Liver (tissue), 9 donors: ENCODE results near the gene FN3K. TPM values are rescaled to one million over a fixed set of nuclear protein-coding genes. Genes with fewer than 3 reads are reported as not detected.

Experiments
- DNase-seq: peaks from one replicate; pipeline ENCODE4 v3.0.0-alpha.2; 2017; ENCODE audit warnings: low spot score
- H3K27ac ChIP-seq, 2 donors: one replicate each; pipeline ENCODE4 v1.7.0; 2013; ENCODE audit warnings: inconsistent platforms in 2 of 2, low read length in 2 of 2, control low read depth in 1 of 2, low read depth in 1 of 2, mild to moderate bottlenecking in 1 of 2
- H3K27me3 ChIP-seq, 4 donors: one replicate each; pipeline versions ENCODE4 v1.6.1 to v1.7.0; 2013; ENCODE audit warnings: low read length in 3 of 4, inconsistent platforms in 1 of 4, mild to moderate bottlenecking in 1 of 4, moderate library complexity in 1 of 4; ENCODE audit not compliant: control insufficient read depth in 4 of 4, insufficient read depth in 4 of 4
- H3K36me3 ChIP-seq, 4 donors: one replicate each; pipeline versions ENCODE4 v1.6.1 to v1.7.0; 2013; ENCODE audit warnings: low read length in 3 of 4, mild to moderate bottlenecking in 3 of 4, low read depth in 1 of 4, moderate library complexity in 1 of 4; ENCODE audit not compliant: control insufficient read depth in 4 of 4, insufficient read depth in 3 of 4
- H3K4me1 ChIP-seq, 4 donors: one replicate each; pipeline versions ENCODE4 v1.6.1 to v1.7.0; 2013; ENCODE audit warnings: low read length in 3 of 4, mild to moderate bottlenecking in 3 of 4, moderate library complexity in 1 of 4; ENCODE audit not compliant: control insufficient read depth in 4 of 4, insufficient read depth in 4 of 4
- H3K4me3 ChIP-seq, 3 donors: one replicate each; pipeline versions ENCODE4 v1.6.1 to v1.7.0; 2013; ENCODE audit warnings: low read length in 3 of 3, control low read depth in 1 of 3, low read depth in 1 of 3, mild to moderate bottlenecking in 1 of 3
- H3K9ac ChIP-seq, 2 donors: one replicate each; pipeline ENCODE4 v1.7.0; 2013; ENCODE audit warnings: low read length in 2 of 2, mild to moderate bottlenecking in 2 of 2, moderate library complexity in 2 of 2, control low read depth in 1 of 2, low read depth in 1 of 2
- H3K9me3 ChIP-seq, 4 donors: one replicate each; pipeline versions ENCODE4 v1.6.1 to v1.7.0; 2013; ENCODE audit warnings: low read length in 3 of 4; ENCODE audit not compliant: control insufficient read depth in 4 of 4
- ATF3 ChIP-seq: IDR thresholded peaks from 2 replicates; pipeline ENCODE4 v1.6.1; 2016; ENCODE audit warnings: antibody characterized with exemption
- CTCF ChIP-seq: fragments of 150-350 bp; IDR thresholded peaks from 2 replicates; pipeline ENCODE4 v1.5.1; 2017; ENCODE audit warnings: improper control_type of control experiment, low read depth, low read length; ENCODE audit not compliant: missing input control
- EGR1 ChIP-seq, 2 donors: IDR thresholded peaks; 2 replicates each; pipeline ENCODE4 v1.6.1; 2016 to 2018; ENCODE audit warnings: antibody characterized with exemption in 2 of 2, low read depth in 2 of 2
- FOXA1 ChIP-seq: IDR thresholded peaks from 2 replicates; pipeline ENCODE4 v1.6.1; 2016; ENCODE audit warnings: antibody characterized with exemption
- FOXA2 ChIP-seq: IDR thresholded peaks from 2 replicates; pipeline ENCODE4 v1.6.1; 2016; ENCODE audit warnings: antibody characterized with exemption
- GABPA ChIP-seq, 2 donors: IDR thresholded peaks in 1 of 2; conservative IDR thresholded peaks in 1 of 2; 2 replicates each; pipeline ENCODE4 v1.6.1; 2016; ENCODE audit warnings: antibody characterized with exemption in 2 of 2, mild to moderate bottlenecking in 1 of 2, moderate library complexity in 1 of 2
- HNF4A ChIP-seq, 2 donors: conservative IDR thresholded peaks; 2 replicates each; pipeline ENCODE4 v1.6.1; 2016; ENCODE audit warnings: antibody characterized with exemption in 2 of 2, mild to moderate bottlenecking in 2 of 2
- HNF4G ChIP-seq: IDR thresholded peaks from 2 replicates; pipeline ENCODE4 v1.6.1; 2016; ENCODE audit warnings: antibody characterized with exemption
- JUND ChIP-seq, 2 donors: IDR thresholded peaks; 2 replicates each; pipeline ENCODE4 v1.6.1; 2016; ENCODE audit warnings: antibody characterized with exemption in 2 of 2
- MAX ChIP-seq: IDR thresholded peaks from 2 replicates; pipeline ENCODE4 v1.6.1; 2016; ENCODE audit warnings: antibody characterized with exemption
- NR2F2 ChIP-seq: IDR thresholded peaks from 2 replicates; pipeline ENCODE4 v1.6.1; 2016; ENCODE audit warnings: antibody characterized with exemption
- RAD21 ChIP-seq, 2 donors: IDR thresholded peaks; 2 replicates each; pipeline ENCODE4 v1.6.1; 2016; ENCODE audit warnings: antibody characterized with exemption in 2 of 2, mild to moderate bottlenecking in 2 of 2
- RXRA ChIP-seq, 2 donors: IDR thresholded peaks; 2 replicates each; pipeline ENCODE4 v1.6.1; 2017 to 2018; ENCODE audit warnings: antibody characterized with exemption in 2 of 2, mild to moderate bottlenecking in 1 of 2
- SP1 ChIP-seq: IDR thresholded peaks from 2 replicates; pipeline ENCODE4 v1.6.1; 2018; ENCODE audit warnings: antibody characterized with exemption, mild to moderate bottlenecking
- TAF1 ChIP-seq: conservative IDR thresholded peaks from 2 replicates; pipeline ENCODE4 v1.6.1; 2016; ENCODE audit warnings: antibody characterized with exemption, mild to moderate bottlenecking
- YY1 ChIP-seq: IDR thresholded peaks from 2 replicates; pipeline ENCODE4 v1.6.1; 2016; ENCODE audit warnings: antibody characterized with exemption, mild to moderate bottlenecking
- WGBS: extraction: QIAGEN DNeasy Blood & Tissue Kit; methylation state at CpG from one replicate; pipeline ENCODE4 v1.1.7; 2013; 5-methylcytosine and 5-hydroxymethylcytosine counted together
- polyA plus RNA-seq, 2 donors: library from polyadenylated mRNA; stranded (reverse) in 1 of 2; unstranded in 1 of 2; fragments of 200-250 nt in 1 of 2; fragments of >200 nt in 1 of 2; fragmentation: Nextera tagmentation in 1 of 2; extraction: Ambion mirVana in 1 of 2; gene quantifications; one replicate each; pipeline versions ENCODE4 v1.2.1 to v1.2.3, GENCODE V29; 2013 to 2015
- total RNA-seq, 2 donors: library from RNA; depleted of rRNA; stranded (reverse); fragments of >200 nt; gene quantifications; one replicate each; pipeline ENCODE4 v1.2.3, GENCODE V29; 2014
- TF ChIP-seq, protein P1 (sequence below): IDR thresholded peaks from 2 replicates; pipeline ENCODE4 v1.6.1; 2016; ENCODE audit warnings: antibody characterized with exemption, mild to moderate bottlenecking
- TF ChIP-seq, protein P2 (sequence below): IDR thresholded peaks from 2 replicates; pipeline ENCODE4 v1.6.1; 2016; ENCODE audit warnings: antibody characterized with exemption
- donor health status: healthy.
- donor health status: healthy.
- donor health status: healthy.
- donor health status: healthy.
- donor health status: healthy.

Gene FN3K
- total and polyA plus RNA-seq, 4 donors: 18.4 to 28.7 (median 22.9) TPM

DNA sequence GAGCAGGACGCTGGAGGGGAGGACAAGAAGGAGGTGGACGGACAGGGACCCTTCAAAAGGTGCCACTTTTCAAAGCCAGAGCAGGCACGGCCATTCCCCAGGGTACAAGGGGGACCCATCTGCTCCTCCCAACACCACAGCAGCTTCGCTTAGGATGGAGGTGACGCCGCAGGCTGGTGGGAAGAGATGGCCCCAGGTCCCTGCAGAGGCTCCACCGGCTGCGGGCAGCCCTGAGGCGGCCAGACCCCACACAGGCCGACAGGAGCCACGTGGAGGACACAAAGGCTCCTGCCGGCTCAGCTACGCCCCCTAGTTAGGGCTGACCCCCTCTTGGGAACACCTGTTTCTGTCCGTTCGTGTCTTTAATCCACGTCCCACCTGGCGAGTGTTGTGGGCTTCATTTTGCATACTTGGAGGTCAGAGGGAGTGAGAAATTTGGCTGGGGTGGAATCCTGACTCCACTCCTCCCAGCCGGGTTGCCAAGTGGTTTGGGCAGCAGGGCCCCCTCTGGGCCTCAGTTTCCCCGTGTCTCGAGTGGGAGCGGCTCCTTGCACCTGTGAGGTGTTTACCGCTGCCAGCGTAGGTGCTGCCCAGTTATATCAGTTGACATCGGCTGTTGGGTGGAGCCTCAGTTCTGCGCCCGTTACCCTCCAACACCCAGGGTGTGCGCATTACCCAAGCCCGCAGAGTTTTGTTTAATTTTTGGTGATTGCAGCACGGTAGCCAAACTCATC lies 24.7 kb upstream of the FN3K start:
- H3K4me1 ChIP-seq: peaks cover under 1 to 4% (median 1%) of the 10 kb centered on the region in 4 donors
- no peaks in the 10 kb centered on the region for H3K9me3 ChIP-seq
- H3K9ac ChIP-seq: no peak overlapping the region
- TF ChIP-seq NR2F2 (no peak), JUND (IDR thresholded peaks at IDR 0.05) (no peak), FOXA1 (no peak), HNF4A (conservative IDR thresholded peaks at IDR 0.05) (no peak), TAF1 (no peak), RXRA (IDR thresholded peaks at IDR 0.05) (no peak), HNF4G (no peak), YY1 (no peak), FOXA2 (no peak), RAD21 (IDR thresholded peaks at IDR 0.05) (no peak), MAX (no peak), ATF3 (no peak), GABPA (IDR thresholded peaks at IDR 0.05 in 1 of 2, conservative IDR thresholded peaks at IDR 0.05 in 1 of 2) (no peak), CTCF (no peak), EGR1 (IDR thresholded peaks at IDR 0.05; ENCODE audit: low read depth in 2 of 2) (no peak), SP1 (no peak)
- TF ChIP-seq, protein P1, sequence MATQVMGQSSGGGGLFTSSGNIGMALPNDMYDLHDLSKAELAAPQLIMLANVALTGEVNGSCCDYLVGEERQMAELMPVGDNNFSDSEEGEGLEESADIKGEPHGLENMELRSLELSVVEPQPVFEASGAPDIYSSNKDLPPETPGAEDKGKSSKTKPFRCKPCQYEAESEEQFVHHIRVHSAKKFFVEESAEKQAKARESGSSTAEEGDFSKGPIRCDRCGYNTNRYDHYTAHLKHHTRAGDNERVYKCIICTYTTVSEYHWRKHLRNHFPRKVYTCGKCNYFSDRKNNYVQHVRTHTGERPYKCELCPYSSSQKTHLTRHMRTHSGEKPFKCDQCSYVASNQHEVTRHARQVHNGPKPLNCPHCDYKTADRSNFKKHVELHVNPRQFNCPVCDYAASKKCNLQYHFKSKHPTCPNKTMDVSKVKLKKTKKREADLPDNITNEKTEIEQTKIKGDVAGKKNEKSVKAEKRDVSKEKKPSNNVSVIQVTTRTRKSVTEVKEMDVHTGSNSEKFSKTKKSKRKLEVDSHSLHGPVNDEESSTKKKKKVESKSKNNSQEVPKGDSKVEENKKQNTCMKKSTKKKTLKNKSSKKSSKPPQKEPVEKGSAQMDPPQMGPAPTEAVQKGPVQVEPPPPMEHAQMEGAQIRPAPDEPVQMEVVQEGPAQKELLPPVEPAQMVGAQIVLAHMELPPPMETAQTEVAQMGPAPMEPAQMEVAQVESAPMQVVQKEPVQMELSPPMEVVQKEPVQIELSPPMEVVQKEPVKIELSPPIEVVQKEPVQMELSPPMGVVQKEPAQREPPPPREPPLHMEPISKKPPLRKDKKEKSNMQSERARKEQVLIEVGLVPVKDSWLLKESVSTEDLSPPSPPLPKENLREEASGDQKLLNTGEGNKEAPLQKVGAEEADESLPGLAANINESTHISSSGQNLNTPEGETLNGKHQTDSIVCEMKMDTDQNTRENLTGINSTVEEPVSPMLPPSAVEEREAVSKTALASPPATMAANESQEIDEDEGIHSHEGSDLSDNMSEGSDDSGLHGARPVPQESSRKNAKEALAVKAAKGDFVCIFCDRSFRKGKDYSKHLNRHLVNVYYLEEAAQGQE: no peak
- TF ChIP-seq, protein P2, sequence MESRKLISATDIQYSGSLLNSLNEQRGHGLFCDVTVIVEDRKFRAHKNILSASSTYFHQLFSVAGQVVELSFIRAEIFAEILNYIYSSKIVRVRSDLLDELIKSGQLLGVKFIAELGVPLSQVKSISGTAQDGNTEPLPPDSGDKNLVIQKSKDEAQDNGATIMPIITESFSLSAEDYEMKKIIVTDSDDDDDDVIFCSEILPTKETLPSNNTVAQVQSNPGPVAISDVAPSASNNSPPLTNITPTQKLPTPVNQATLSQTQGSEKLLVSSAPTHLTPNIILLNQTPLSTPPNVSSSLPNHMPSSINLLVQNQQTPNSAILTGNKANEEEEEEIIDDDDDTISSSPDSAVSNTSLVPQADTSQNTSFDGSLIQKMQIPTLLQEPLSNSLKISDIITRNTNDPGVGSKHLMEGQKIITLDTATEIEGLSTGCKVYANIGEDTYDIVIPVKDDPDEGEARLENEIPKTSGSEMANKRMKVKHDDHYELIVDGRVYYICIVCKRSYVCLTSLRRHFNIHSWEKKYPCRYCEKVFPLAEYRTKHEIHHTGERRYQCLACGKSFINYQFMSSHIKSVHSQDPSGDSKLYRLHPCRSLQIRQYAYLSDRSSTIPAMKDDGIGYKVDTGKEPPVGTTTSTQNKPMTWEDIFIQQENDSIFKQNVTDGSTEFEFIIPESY: no peak
- no peak for DNase-seq
- no peak overlapping the region for H3K27ac ChIP-seq
- H3K36me3 ChIP-seq: no peaks in the 10 kb centered on the region
- H3K4me3 ChIP-seq: no peak overlapping the region
- 77% methylated on average over 29 of the region's 29 CpGs for WGBS
- H3K27me3 ChIP-seq: no peaks in the 10 kb centered on the region
